ENCODE results near the gene TWIST1.

The TWIST1 gene

DNA sequence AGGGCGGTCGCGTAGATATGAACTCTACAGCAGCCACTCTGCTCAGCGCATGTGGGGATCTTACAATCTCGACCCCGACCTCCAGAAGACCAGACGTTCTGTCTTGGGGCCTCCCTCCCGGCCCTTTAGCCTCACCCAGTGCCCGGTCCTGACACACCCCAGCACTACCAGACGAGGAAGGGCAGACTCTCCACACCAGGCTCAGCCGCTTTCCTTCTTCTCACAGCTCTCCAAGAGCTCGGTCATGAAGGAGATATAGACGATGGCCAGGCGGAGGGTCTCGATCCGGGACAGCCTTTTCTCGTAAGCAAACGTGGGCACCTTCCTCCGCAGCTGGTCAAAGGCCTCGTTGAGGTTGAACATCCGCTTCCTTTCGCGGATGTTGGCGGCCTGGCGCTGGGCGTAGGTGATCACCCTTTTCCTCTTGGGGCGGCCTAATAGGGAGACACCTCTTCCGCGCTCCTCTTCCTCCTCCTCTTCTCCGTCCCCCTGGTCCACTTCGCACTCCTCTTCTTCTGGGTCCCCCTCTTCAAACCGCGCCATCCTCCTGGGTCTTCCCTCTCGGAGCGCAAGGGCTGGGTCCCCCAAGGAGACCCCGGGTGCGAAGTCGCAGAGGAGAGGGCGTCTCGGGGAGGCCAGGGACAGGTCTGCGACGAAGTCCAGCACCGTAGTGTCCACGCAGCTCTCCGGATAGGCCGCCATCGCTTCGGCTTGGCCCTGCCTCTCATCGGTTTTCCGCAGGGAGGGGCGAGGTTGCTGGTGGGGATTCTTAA is 27.4 kb upstream of the TWIST1 start, which contains the start of gene FERD3L:
Gene FERD3L, minus strand, starts transcription at position 761 of the 773 bp plus-strand sequence. Its CDS starts 59 bp downstream, at position 702.
- no CpG with 5 or more reads among the region's 51 CpGs for WGBS, 2 donors (ENCODE audit: extremely low coverage in 2 of 2, insufficient read length in 2 of 2, insufficient replicate concordance in 1 of 2)
- Histone ChIP-seq H3K4ac (ENCODE audit: low read length) (no peak within 1 kb of the TSS), H2BK12ac (ENCODE audit: low read length) (no peak within 1 kb of the TSS), H3K79me1 (ENCODE audit: low read depth, low read length) (no peaks in the 10 kb centered on the region), H4K91ac (ENCODE audit: low read depth, low read length, poor library complexity) (no peak within 1 kb of the TSS), H2BK120ac (ENCODE audit: low read depth, low read length) (no peak within 1 kb of the TSS), H3K18ac (ENCODE audit: low read length) (no peak within 1 kb of the TSS), H2AFZ (ENCODE audit: low read length) (peak within 1 kb of the TSS; percentile 51), H3K23ac (ENCODE audit: low read depth, low read length, poor library complexity) (no peak within 1 kb of the TSS), H3K27me3 (ENCODE audit: control insufficient read depth in 3 of 3, insufficient read depth in 3 of 3, low read depth in 1 of 3, low read length in 3 of 3) (peaks cover 7 to 74% (median 36%) of the 10 kb centered on the region in 3 experiments), H3K27ac (replicated peaks; ENCODE audit: low read length) (no peak within 1 kb of the TSS), H2BK5ac (ENCODE audit: low read length) (no peak within 1 kb of the TSS), H3K4me2 (ENCODE audit: insufficient read depth, low read length, poor library complexity, severe bottlenecking) (no peak within 1 kb of the TSS), H2AK5ac (ENCODE audit: low read depth, low read length) (no peak within 1 kb of the TSS), H3K14ac (ENCODE audit: low read length) (no peak within 1 kb of the TSS), H3K9ac (ENCODE audit: low read depth, low read length, poor library complexity) (peak within 1 kb of the TSS; percentile 0), H4K8ac (ENCODE audit: low read depth, low read length) (no peak within 1 kb of the TSS), H3K4me1 (ENCODE audit: control insufficient read depth in 2 of 2, insufficient read depth in 1 of 2, low read depth in 1 of 2, low read length in 2 of 2) (peaks cover 2 to 9% of the 10 kb centered on the region in 2 donors), H2BK15ac (ENCODE audit: low read length) (no peak within 1 kb of the TSS), H3K9me3 (replicated peaks in 1 of 2; ENCODE audit: control insufficient read depth in 2 of 2, insufficient read depth in 1 of 2, low read depth in 1 of 2, low read length in 2 of 2) (no peaks in the 10 kb centered on the region), H3K36me3 (replicated peaks in 1 of 2; ENCODE audit: control insufficient read depth in 2 of 2, insufficient read depth in 2 of 2, low read length in 2 of 2) (no peaks in the 10 kb centered on the region), H3K4me3 (ENCODE audit: low read length in 2 of 2) (no peak within 1 kb of the TSS)
- no peak for DNase-seq (ENCODE audit: low spot score)

GRCh38 chr7:19143881-19144574 is 26.6 kb upstream of the TWIST1 start:
- Histone ChIP-seq H4K8ac (ENCODE audit: low read depth, low read length) (no peak overlapping the region), H3K36me3 (replicated peaks in 1 of 2; ENCODE audit: control insufficient read depth in 2 of 2, insufficient read depth in 2 of 2, low read length in 2 of 2) (no peaks in the 10 kb centered on the region), H3K27ac (replicated peaks; ENCODE audit: low read length) (no peak overlapping the region), H3K23ac (ENCODE audit: low read depth, low read length, poor library complexity) (peak overlapping the region; percentile 59), H3K4me1 (ENCODE audit: control insufficient read depth in 2 of 2, insufficient read depth in 1 of 2, low read depth in 1 of 2, low read length in 2 of 2) (peaks cover 2 to 9% of the 10 kb centered on the region in 2 donors), H3K18ac (ENCODE audit: low read length) (no peak overlapping the region), H3K4me2 (ENCODE audit: insufficient read depth, low read length, poor library complexity, severe bottlenecking) (peak overlapping the region; percentile 23), H3K14ac (ENCODE audit: low read length) (no peak overlapping the region), H2BK12ac (ENCODE audit: low read length) (no peak overlapping the region), H3K9ac (ENCODE audit: low read depth, low read length, poor library complexity) (peak overlapping the region; percentile 63), H2BK15ac (ENCODE audit: low read length) (no peak overlapping the region), H2BK120ac (ENCODE audit: low read depth, low read length) (peak overlapping the region; percentile 66), H3K9me3 (replicated peaks in 1 of 2; ENCODE audit: control insufficient read depth in 2 of 2, insufficient read depth in 1 of 2, low read depth in 1 of 2, low read length in 2 of 2) (no peaks in the 10 kb centered on the region), H2AK5ac (ENCODE audit: low read depth, low read length) (no peak overlapping the region), H3K4me3 (ENCODE audit: low read length in 2 of 2) (peak overlapping the region in 1 of 2 donors; percentile 8), H4K91ac (ENCODE audit: low read depth, low read length, poor library complexity) (no peak overlapping the region), H3K4ac (ENCODE audit: low read length) (no peak overlapping the region), H3K79me1 (ENCODE audit: low read depth, low read length) (no peaks in the 10 kb centered on the region), H2BK5ac (ENCODE audit: low read length) (no peak overlapping the region), H2AFZ (ENCODE audit: low read length) (peak overlapping the region; percentile 51), H3K27me3 (ENCODE audit: control insufficient read depth in 3 of 3, insufficient read depth in 3 of 3, low read depth in 1 of 3, low read length in 3 of 3) (peaks cover 7 to 78% (median 36%) of the 10 kb centered on the region in 3 experiments)
- DNase-seq (ENCODE audit: low spot score), result no peak
- no CpG with 5 or more reads among the region's 30 CpGs for WGBS, 2 donors (ENCODE audit: extremely low coverage in 2 of 2, insufficient read length in 2 of 2, insufficient replicate concordance in 1 of 2)

- Histone ChIP-seq H3K27me3 (ENCODE audit: control insufficient read depth in 3 of 3, insufficient read depth in 3 of 3, low read depth in 1 of 3, low read length in 3 of 3) (peaks cover 7 to 56% (median 21%) of the 10 kb centered on the region in 3 experiments), H2AK5ac (ENCODE audit: low read depth, low read length) (no peak overlapping the region), H3K79me1 (ENCODE audit: low read depth, low read length) (no peaks in the 10 kb centered on the region), H2BK120ac (ENCODE audit: low read depth, low read length) (no peak overlapping the region), H3K4me3 (ENCODE audit: low read length in 2 of 2) (no peak overlapping the region), H3K36me3 (replicated peaks in 1 of 2; ENCODE audit: control insufficient read depth in 2 of 2, insufficient read depth in 2 of 2, low read length in 2 of 2) (no peaks in the 10 kb centered on the region), H3K18ac (ENCODE audit: low read length) (no peak overlapping the region), H2BK15ac (ENCODE audit: low read length) (no peak overlapping the region), H3K4ac (ENCODE audit: low read length) (no peak overlapping the region), H2AFZ (ENCODE audit: low read length) (no peak overlapping the region), H2BK12ac (ENCODE audit: low read length) (no peak overlapping the region), H3K9ac (ENCODE audit: low read depth, low read length, poor library complexity) (no peak overlapping the region), H3K4me2 (ENCODE audit: insufficient read depth, low read length, poor library complexity, severe bottlenecking) (no peak overlapping the region), H4K91ac (ENCODE audit: low read depth, low read length, poor library complexity) (no peak overlapping the region), H4K8ac (ENCODE audit: low read depth, low read length) (no peak overlapping the region), H3K9me3 (replicated peaks in 1 of 2; ENCODE audit: control insufficient read depth in 2 of 2, insufficient read depth in 1 of 2, low read depth in 1 of 2, low read length in 2 of 2) (no peaks in the 10 kb centered on the region), H3K14ac (ENCODE audit: low read length) (no peak overlapping the region), H3K4me1 (ENCODE audit: control insufficient read depth in 2 of 2, insufficient read depth in 1 of 2, low read depth in 1 of 2, low read length in 2 of 2) (peaks cover 0 to 7% of the 10 kb centered on the region in 2 donors), H3K23ac (ENCODE audit: low read depth, low read length, poor library complexity) (no peak overlapping the region), H2BK5ac (ENCODE audit: low read length) (no peak overlapping the region), H3K27ac (replicated peaks; ENCODE audit: low read length) (no peak overlapping the region)
- no peak for DNase-seq (ENCODE audit: low spot score)
- WGBS, 2 donors (ENCODE audit: extremely low coverage in 2 of 2, insufficient read length in 2 of 2, insufficient replicate concordance in 1 of 2), result no CpG with 5 or more reads among the region's 4 CpGs
Observed at GRCh38 chr7:19139706-19140327, 22.4 kb upstream of the TWIST1 start.

GRCh38 chr7:19133886-19134285 is 16.4 kb upstream of the TWIST1 start:
- no peak overlapping the region for H3K9ac ChIP-seq (ENCODE audit: low read depth, low read length, poor library complexity)

More at GRCh38 chr7:19133886-19134285, 16.4 kb upstream of the TWIST1 start:
- H2BK12ac ChIP-seq (ENCODE audit: low read length), result no peak overlapping the region
- no peak overlapping the region for H4K8ac ChIP-seq (ENCODE audit: low read depth, low read length)
- no peak overlapping the region for H3K4me3 ChIP-seq (ENCODE audit: low read length in 2 of 2)
- no peaks in the 10 kb centered on the region for H3K4me1 ChIP-seq (ENCODE audit: control insufficient read depth in 2 of 2, insufficient read depth in 1 of 2, low read depth in 1 of 2, low read length in 2 of 2)
- H3K27me3 ChIP-seq (ENCODE audit: control insufficient read depth in 3 of 3, insufficient read depth in 3 of 3, low read depth in 1 of 3, low read length in 3 of 3), result peaks cover 0 to 4% (median 0%) of the 10 kb centered on the region in 3 experiments
- no peak overlapping the region for H3K4ac ChIP-seq (ENCODE audit: low read length)
- no peak overlapping the region for H2BK5ac ChIP-seq (ENCODE audit: low read length)
- no CpG with 5 or more reads among the region's 4 CpGs for WGBS, 2 donors (ENCODE audit: extremely low coverage in 2 of 2, insufficient read length in 2 of 2, insufficient replicate concordance in 1 of 2)
- no peak overlapping the region for H2AFZ ChIP-seq (ENCODE audit: low read length)
- H3K18ac ChIP-seq (ENCODE audit: low read length), result no peak overlapping the region
- no peak overlapping the region for H2BK120ac ChIP-seq (ENCODE audit: low read depth, low read length)
- no peak overlapping the region for H2BK15ac ChIP-seq (ENCODE audit: low read length)
- H3K14ac ChIP-seq (ENCODE audit: low read length), result no peak overlapping the region
- no peaks in the 10 kb centered on the region for H3K9me3 ChIP-seq (replicated peaks in 1 of 2; ENCODE audit: control insufficient read depth in 2 of 2, insufficient read depth in 1 of 2, low read depth in 1 of 2, low read length in 2 of 2)
- H3K36me3 ChIP-seq (replicated peaks in 1 of 2; ENCODE audit: control insufficient read depth in 2 of 2, insufficient read depth in 2 of 2, low read length in 2 of 2), result no peaks in the 10 kb centered on the region
- DNase-seq (ENCODE audit: low spot score), result no peak
- H4K91ac ChIP-seq (ENCODE audit: low read depth, low read length, poor library complexity), result no peak overlapping the region
- H3K23ac ChIP-seq (ENCODE audit: low read depth, low read length, poor library complexity), result no peak overlapping the region
- no peak overlapping the region for H2AK5ac ChIP-seq (ENCODE audit: low read depth, low read length)
- H3K79me1 ChIP-seq (ENCODE audit: low read depth, low read length), result no peaks in the 10 kb centered on the region
- no peak overlapping the region for H3K4me2 ChIP-seq (ENCODE audit: insufficient read depth, low read length, poor library complexity, severe bottlenecking)
- H3K27ac ChIP-seq (replicated peaks; ENCODE audit: low read length), result no peak overlapping the region

Data from neuronal stem cell (in vitro differentiated cells).